HL-60 (cell line): ENCODE measurements around the gene PKD1.

ENCODE experiments used
- REST ChIP-seq: IDR thresholded peaks from 2 replicates; pipeline ENCODE4 v1.6.1; 2012; ENCODE audit warnings: low read depth; ENCODE audit not compliant: insufficient replicate concordance
- TF ChIP-seq, protein P1 (sequence below): IDR thresholded peaks from one replicate; pipeline ENCODE4 v1.5.1; 2011; ENCODE audit warnings: low read length, control low read depth, inconsistent platforms; ENCODE audit not compliant: insufficient read depth

DNA sequence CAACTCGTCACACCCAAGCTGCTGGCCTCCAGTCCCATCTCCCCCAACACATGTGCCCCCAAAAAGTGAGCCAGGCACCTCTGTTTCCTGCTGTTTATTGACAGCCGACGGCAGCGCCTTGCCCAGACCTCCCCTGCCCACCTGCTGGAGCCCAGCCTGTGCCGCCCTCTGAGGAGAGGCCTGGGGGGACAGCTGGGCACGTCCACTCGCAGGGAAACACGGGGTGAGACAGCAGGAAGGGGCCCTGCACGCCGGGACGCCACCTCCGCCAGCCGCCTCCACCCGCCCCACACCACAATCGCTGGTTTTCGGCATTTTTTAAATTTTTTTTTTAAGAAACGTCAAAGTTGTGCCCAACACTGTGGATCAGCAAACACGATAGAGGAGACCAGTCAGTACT lies 41.4 kb upstream of the PKD1 start:
- TF ChIP-seq, protein P1, sequence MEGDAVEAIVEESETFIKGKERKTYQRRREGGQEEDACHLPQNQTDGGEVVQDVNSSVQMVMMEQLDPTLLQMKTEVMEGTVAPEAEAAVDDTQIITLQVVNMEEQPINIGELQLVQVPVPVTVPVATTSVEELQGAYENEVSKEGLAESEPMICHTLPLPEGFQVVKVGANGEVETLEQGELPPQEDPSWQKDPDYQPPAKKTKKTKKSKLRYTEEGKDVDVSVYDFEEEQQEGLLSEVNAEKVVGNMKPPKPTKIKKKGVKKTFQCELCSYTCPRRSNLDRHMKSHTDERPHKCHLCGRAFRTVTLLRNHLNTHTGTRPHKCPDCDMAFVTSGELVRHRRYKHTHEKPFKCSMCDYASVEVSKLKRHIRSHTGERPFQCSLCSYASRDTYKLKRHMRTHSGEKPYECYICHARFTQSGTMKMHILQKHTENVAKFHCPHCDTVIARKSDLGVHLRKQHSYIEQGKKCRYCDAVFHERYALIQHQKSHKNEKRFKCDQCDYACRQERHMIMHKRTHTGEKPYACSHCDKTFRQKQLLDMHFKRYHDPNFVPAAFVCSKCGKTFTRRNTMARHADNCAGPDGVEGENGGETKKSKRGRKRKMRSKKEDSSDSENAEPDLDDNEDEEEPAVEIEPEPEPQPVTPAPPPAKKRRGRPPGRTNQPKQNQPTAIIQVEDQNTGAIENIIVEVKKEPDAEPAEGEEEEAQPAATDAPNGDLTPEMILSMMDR: no peak
- no peak for TF ChIP-seq REST
